Endothelial cell (in vitro differentiated cells): Measurements from ENCODE around the gene RPS6KB2. TPM values are rescaled to one million over a fixed set of nuclear protein-coding genes. Genes with fewer than 3 reads are reported as not detected.
A peak's percentile ranks its signal among the peaks of the same experiment; 100 is the strongest.

Experiments used
- DNase-seq: peaks from one replicate; pipeline ENCODE4 v3.0.0; 2021; ENCODE audit warnings: low spot score
- H3K27ac Mint-ChIP-seq: one replicate; pipeline ENCODE4 v1.8.0; 2021; ENCODE audit warnings: mixed read lengths, inconsistent platforms; ENCODE audit not compliant: unreplicated experiment
- H3K27me3 Mint-ChIP-seq: one replicate; pipeline ENCODE4 v1.8.0; 2021; ENCODE audit warnings: mild to moderate bottlenecking, moderate library complexity, mixed read lengths, inconsistent platforms; ENCODE audit not compliant: unreplicated experiment
- H3K36me3 Mint-ChIP-seq: one replicate; pipeline ENCODE4 v1.8.0; 2021; ENCODE audit warnings: mild to moderate bottlenecking, low read depth, mixed read lengths, inconsistent platforms; ENCODE audit not compliant: unreplicated experiment
- H3K4me1 Mint-ChIP-seq: one replicate; pipeline ENCODE4 v1.8.0; 2021; ENCODE audit warnings: mild to moderate bottlenecking, mixed read lengths, inconsistent platforms; ENCODE audit not compliant: unreplicated experiment
- H3K4me3 Mint-ChIP-seq: one replicate; pipeline ENCODE4 v1.8.0; 2021; ENCODE audit warnings: mild to moderate bottlenecking, mixed read lengths, inconsistent platforms; ENCODE audit not compliant: unreplicated experiment
- H3K9me3 Mint-ChIP-seq: one replicate; pipeline ENCODE4 v1.8.0; 2021; ENCODE audit warnings: mixed read lengths, inconsistent platforms; ENCODE audit not compliant: unreplicated experiment
- CTCF ChIP-seq: fragments of 200-600 bp; sonication (generic); IDR thresholded peaks from one replicate; pipeline ENCODE4 v1.5.0; 2021; ENCODE audit warnings: antibody characterized with exemption; ENCODE audit not compliant: unreplicated experiment
- total RNA-seq: library from RNA; stranded (reverse); fragmentation: NEBNext Ultra II Directional; extraction: Animal tissue kit (Norgen Biotek cat#: 25700); gene quantifications from one replicate; pipeline ENCODE4 v1.2.1, GENCODE V29; 2021; ENCODE audit not compliant: unreplicated experiment

Gene RPS6KB2
- total RNA-seq, 1 donor from 2014 or later = 44.2 TPM

DNA sequence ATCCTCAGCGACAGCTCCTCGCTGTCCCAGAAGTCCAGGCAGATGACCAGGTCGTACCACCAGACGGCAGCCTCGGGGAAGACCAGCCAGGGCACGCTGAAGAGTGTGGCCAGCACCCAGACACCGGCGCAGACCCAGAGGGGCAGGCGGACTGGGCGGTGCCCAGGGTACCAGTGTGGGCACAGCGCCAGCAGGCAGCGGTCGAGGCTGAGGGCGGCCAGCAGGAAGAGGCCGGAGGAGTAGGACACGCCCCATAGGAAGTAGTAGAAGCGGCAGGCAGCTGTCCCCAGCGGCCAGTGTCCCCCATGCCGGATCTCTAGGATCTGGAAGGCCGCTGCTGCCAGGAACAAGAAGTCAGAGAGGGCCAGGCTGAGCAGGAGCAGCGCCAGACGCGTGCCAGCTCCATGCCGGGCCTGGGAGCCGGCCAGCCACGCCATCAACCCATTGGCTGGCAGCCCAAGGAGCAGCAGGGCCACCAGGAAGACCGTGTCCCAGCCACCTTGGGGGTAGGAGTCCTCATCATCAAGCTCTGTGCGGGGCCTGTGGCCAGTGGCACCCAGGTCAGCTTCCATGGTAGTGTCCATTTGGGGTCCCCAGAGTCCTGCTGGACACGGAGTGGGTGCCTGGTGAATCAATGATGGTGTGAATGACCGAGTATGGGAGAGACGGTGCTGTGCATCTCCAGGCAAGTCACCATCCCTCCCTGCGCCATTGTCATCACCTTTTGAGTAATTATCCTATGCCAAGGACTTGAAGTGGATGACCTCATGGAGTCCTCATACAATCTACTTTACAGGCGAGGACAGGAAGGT is 24.1 kb downstream of the RPS6KB2 start, which contains the start of gene GPR152:
GPR152 (minus strand) TSS at position 589 of the 812 bp plus-strand sequence; CDS start at position 584, 5 bp downstream.
- H3K9me3 Mint-ChIP-seq = no peaks in the 10 kb centered on the region
- H3K4me1 Mint-ChIP-seq = peaks cover 2% of the 10 kb centered on the region
- H3K4me3 Mint-ChIP-seq = no peak within 1 kb of the TSS
- H3K27ac Mint-ChIP-seq = no peak within 1 kb of the TSS
- no peaks in the 10 kb centered on the region for H3K36me3 Mint-ChIP-seq
- no peak for DNase-seq
- H3K27me3 Mint-ChIP-seq = peaks cover 9% of the 10 kb centered on the region
- TF ChIP-seq CTCF = no peak

GRCh38 chr11:67453816-67454732 is 25.8 kb downstream of the RPS6KB2 start:
- Mint-ChIP-seq H3K27ac (no peak overlapping the region), H3K36me3 (no peaks in the 10 kb centered on the region), H3K9me3 (no peaks in the 10 kb centered on the region), H3K27me3 (peaks cover 12% of the 10 kb centered on the region), H3K4me3 (no peak overlapping the region), H3K4me1 (peaks cover 2% of the 10 kb centered on the region)
- TF ChIP-seq CTCF = no peak
- DNase-seq = no peak

DNA sequence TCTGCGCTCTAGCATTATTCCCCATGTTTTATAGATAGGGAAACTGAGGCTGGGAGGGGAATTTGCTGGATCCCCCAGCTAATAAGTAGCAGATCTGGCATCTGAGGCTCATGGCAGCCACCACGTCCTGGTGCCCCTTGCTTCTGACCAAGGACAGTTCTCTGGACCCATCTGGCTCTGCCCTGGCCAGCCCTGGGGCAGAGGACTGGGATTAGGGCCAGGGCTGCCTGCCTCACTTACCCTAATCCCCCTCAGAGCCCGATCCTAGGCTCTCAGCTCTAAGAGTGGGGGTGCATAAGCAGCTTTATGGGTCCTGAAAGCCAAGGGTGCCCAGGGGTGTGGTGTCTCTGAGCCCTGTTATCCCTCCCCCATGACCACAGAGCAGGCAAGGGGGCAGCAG is 26.8 kb downstream of the RPS6KB2 start, which contains the start of gene CABP4:
CABP4 (plus strand) TSS at position 301 of the 400 bp plus-strand sequence; CDS start at position 371, 70 bp downstream.
- H3K27me3 Mint-ChIP-seq = peaks cover 12% of the 10 kb centered on the region
- no peak for TF ChIP-seq CTCF
- DNase-seq = no peak
- no peaks in the 10 kb centered on the region for H3K36me3 Mint-ChIP-seq
- H3K4me1 Mint-ChIP-seq = peaks cover 2% of the 10 kb centered on the region
- H3K4me3 Mint-ChIP-seq = peak within 1 kb of the TSS; percentile 62
- no peaks in the 10 kb centered on the region for H3K9me3 Mint-ChIP-seq
- H3K27ac Mint-ChIP-seq = no peak within 1 kb of the TSS

DNA sequence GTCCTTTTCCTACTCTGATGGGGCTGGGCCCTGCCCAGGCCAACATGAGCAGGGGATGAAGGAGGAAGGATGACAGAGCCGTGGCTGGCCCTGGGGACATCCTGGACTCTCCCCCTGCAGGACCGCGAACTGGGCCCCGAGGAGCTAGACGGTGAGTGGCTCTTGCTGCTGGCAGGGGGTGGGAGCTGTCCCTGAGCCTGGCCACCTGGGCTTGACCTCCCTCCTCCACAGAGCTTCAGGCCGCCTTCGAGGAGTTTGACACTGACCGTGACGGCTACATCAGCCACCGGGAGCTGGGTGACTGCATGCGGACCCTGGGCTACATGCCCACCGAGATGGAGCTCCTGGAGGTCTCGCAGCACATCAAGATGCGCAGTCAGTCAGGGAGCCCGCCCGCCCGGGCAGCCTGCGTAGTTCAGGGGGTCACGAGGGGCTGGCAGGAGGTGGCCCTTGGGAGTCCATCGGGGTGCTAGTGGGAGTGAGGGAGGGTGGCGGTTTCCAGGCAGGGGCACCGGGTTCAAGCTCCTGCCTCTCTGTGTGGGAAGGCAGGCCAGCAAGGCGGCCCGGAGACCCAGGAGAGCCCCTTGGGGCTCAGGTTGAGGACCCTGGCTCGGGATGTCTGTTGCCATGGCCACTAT is 27.9 kb downstream of the RPS6KB2 start:
- peaks cover 13% of the 10 kb centered on the region for H3K27me3 Mint-ChIP-seq
- no peak for TF ChIP-seq CTCF
- H3K4me1 Mint-ChIP-seq = peaks cover 2% of the 10 kb centered on the region
- no peak for DNase-seq
- H3K36me3 Mint-ChIP-seq = no peaks in the 10 kb centered on the region
- H3K9me3 Mint-ChIP-seq = no peaks in the 10 kb centered on the region
- H3K4me3 Mint-ChIP-seq = no peak overlapping the region
- H3K27ac Mint-ChIP-seq = no peak overlapping the region
